ENCODE results near the gene CCT8.

DNA sequence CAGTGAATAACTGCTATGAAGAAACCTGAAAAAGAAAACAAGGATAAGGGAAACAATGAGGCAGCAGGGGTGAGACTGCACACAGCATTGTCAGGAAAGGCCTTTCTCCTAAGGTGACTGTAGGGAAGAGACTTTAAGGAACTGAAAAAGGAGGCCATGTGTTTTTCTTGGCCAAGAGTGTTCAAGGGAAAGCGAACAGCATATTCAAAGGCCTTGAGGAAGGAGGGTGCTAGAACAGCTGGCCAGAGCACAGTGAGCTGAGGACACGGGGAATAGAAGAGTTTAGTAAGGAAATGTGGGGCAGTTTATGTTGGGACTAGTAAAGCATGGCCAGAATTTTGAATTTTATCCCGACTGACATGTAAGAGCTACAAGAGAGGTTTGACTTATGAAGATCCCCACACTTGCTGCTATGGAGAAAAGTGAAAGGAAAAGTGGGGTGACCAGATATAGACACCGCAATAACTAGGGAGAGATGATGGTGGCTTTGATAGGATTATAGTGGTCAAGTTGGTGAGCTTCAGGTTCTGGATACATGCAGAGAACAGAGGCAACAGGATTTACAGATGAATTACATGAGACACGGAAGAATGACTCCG, 55.7 kb downstream of the CCT8 start:
- TF ChIP-seq POLR2A (IDR thresholded peaks at IDR 0.05; ENCODE audit: low read depth, low read length), result no peak
- TF ChIP-seq, protein P1, sequence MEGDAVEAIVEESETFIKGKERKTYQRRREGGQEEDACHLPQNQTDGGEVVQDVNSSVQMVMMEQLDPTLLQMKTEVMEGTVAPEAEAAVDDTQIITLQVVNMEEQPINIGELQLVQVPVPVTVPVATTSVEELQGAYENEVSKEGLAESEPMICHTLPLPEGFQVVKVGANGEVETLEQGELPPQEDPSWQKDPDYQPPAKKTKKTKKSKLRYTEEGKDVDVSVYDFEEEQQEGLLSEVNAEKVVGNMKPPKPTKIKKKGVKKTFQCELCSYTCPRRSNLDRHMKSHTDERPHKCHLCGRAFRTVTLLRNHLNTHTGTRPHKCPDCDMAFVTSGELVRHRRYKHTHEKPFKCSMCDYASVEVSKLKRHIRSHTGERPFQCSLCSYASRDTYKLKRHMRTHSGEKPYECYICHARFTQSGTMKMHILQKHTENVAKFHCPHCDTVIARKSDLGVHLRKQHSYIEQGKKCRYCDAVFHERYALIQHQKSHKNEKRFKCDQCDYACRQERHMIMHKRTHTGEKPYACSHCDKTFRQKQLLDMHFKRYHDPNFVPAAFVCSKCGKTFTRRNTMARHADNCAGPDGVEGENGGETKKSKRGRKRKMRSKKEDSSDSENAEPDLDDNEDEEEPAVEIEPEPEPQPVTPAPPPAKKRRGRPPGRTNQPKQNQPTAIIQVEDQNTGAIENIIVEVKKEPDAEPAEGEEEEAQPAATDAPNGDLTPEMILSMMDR (IDR thresholded peaks at IDR 0.05 in 2 of 3, conservative IDR thresholded peaks at IDR 0.05 in 1 of 3; ENCODE audit: control insufficient read depth in 2 of 3, extremely low read depth in 1 of 3, insufficient read depth in 1 of 3, low read depth in 3 of 3, low read length in 3 of 3), result no peak
- no peak for TF ChIP-seq SIX5 (IDR thresholded peaks at IDR 0.05; ENCODE audit: low read depth, low read length, severe bottlenecking)
- no peak for TF ChIP-seq TCF7 (IDR thresholded peaks at IDR 0.05; ENCODE audit: borderline replicate concordance)
- no peak for TF ChIP-seq EZH2 (IDR thresholded peaks at IDR 0.05; ENCODE audit: borderline replicate concordance, control insufficient read depth, low read depth, low read length)
- no peak for TF ChIP-seq EP300 (IDR thresholded peaks at IDR 0.05; ENCODE audit: borderline replicate concordance in 1 of 2, control insufficient read depth in 1 of 2, low read depth in 2 of 2, low read length in 2 of 2)
- TF ChIP-seq TCF12 (IDR thresholded peaks at IDR 0.05; ENCODE audit: low read depth, low read length), result 0 out of 2 replicates have a peak, but pooled peaks have one; percentile 33
- TF ChIP-seq ATF7 (IDR thresholded peaks at IDR 0.05; ENCODE audit: low read depth), result no peak
- no peak for TF ChIP-seq ZNF24 (IDR thresholded peaks at IDR 0.05)
